HG03103 (cell line): ENCODE data around the gene PADI4.
"Not testable (repeated sequence)": the region's sequence is repeated elsewhere in the genome, so short reads cannot be mapped to it uniquely, and the experiment has no call there.

Experiments used
- ATAC-seq: cut with Tn5 transposase; IDR thresholded peaks from one replicate; pipeline ENCODE4 v1.9.1; 2021; ENCODE audit warnings: low read depth; ENCODE audit not compliant: unreplicated experiment

PADI4 gene

GRCh38 chr1:17310068-17310640 is 2.2 kb downstream of the PADI4 start:
- no peak for ATAC-seq

- no peak for ATAC-seq
These were observed 5.7 kb downstream of the PADI4 start for GRCh38 chr1:17313530-17314309.

- ATAC-seq, result no peak
These were observed 6.5 kb downstream of the PADI4 start for GRCh38 chr1:17314491-17314971.

GRCh38 chr1:17315542-17316130 is 7.6 kb downstream of the PADI4 start:
- ATAC-seq, result no peak

- ATAC-seq, result no peak
These were observed 8.7 kb downstream of the PADI4 start for GRCh38 chr1:17316704-17317103.

GRCh38 chr1:17318262-17318661 is 10.3 kb downstream of the PADI4 start:
- ATAC-seq, result no peak

GRCh38 chr1:17319561-17320350 is 11.8 kb downstream of the PADI4 start:
- ATAC-seq, result no peak

- not testable (repeated sequence) for ATAC-seq
These were observed 13.9 kb downstream of the PADI4 start for GRCh38 chr1:17321857-17322390.

- ATAC-seq, result no peak
These were observed 20.9 kb downstream of the PADI4 start for GRCh38 chr1:17328855-17329254.

GRCh38 chr1:17329610-17330009 is 21.6 kb downstream of the PADI4 start:
- ATAC-seq, result no peak

- no peak for ATAC-seq
These were observed 22.9 kb downstream of the PADI4 start for GRCh38 chr1:17330856-17331255.

- no peak for ATAC-seq
These were observed 25.1 kb downstream of the PADI4 start for GRCh38 chr1:17333081-17333480.

- no peak for ATAC-seq
These were observed 28.1 kb downstream of the PADI4 start for GRCh38 chr1:17335821-17336710.

- no peak for ATAC-seq
These were observed 30.9 kb downstream of the PADI4 start for GRCh38 chr1:17338706-17339493.

GRCh38 chr1:17339521-17339920 is 31.5 kb downstream of the PADI4 start:
- ATAC-seq, result no peak

- ATAC-seq, result no peak
These were observed 32.4 kb downstream of the PADI4 start for GRCh38 chr1:17340358-17340757.

- ATAC-seq, result no peak
These were observed 34.0 kb downstream of the PADI4 start for GRCh38 chr1:17342014-17342441.

- not testable (repeated sequence) for ATAC-seq
These were observed 37.5 kb downstream of the PADI4 start for GRCh38 chr1:17345506-17345905.
